ENCODE measurements around the gene GUSB.

Gene GUSB

DNA sequence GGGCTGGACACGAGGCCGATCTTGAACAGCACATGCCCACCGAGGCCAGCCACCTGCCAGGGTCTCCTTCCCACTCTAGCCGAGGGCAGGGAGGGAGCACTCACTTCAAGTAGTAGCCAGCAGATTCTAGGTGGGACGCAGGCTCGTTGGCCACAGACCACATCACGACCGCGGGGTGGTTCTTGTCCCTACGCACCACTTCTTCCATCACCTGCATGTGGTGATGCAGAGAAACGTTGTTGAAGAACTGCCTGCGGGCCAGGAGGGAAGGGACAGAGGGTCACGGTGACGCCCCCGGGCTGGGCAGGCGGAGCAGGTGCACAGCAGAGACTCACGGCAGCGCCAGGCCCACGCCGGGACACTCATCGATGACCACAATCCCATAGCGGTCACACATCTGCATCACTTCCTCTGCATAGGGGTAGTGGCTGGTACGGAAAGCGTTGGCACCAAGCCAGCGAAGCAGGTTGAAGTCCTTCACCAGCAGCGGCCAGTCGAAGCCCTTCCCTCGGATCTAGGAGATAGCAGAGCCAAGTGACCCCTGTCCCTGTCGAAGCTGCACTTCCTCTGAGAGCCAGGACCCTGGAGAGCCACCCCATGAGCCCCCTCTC lies 7.7 kb downstream of the GUSB start:
- TF ChIP-seq, protein P1, sequence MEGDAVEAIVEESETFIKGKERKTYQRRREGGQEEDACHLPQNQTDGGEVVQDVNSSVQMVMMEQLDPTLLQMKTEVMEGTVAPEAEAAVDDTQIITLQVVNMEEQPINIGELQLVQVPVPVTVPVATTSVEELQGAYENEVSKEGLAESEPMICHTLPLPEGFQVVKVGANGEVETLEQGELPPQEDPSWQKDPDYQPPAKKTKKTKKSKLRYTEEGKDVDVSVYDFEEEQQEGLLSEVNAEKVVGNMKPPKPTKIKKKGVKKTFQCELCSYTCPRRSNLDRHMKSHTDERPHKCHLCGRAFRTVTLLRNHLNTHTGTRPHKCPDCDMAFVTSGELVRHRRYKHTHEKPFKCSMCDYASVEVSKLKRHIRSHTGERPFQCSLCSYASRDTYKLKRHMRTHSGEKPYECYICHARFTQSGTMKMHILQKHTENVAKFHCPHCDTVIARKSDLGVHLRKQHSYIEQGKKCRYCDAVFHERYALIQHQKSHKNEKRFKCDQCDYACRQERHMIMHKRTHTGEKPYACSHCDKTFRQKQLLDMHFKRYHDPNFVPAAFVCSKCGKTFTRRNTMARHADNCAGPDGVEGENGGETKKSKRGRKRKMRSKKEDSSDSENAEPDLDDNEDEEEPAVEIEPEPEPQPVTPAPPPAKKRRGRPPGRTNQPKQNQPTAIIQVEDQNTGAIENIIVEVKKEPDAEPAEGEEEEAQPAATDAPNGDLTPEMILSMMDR (IDR thresholded peaks at IDR 0.05; ENCODE audit: poor library complexity, severe bottlenecking) = no peak
- Histone ChIP-seq H3K36me3 (ENCODE audit: low read depth) (peaks cover 84% of the 10 kb centered on the region), H3K27me3 (ENCODE audit: insufficient read depth, poor library complexity, severe bottlenecking) (no peaks in the 10 kb centered on the region), H3K27ac (ENCODE audit: poor library complexity, severe bottlenecking) (no peak overlapping the region), H3K4me1 (ENCODE audit: insufficient read depth, poor library complexity, severe bottlenecking) (no peaks in the 10 kb centered on the region), H3K9me3 (ENCODE audit: severe bottlenecking) (no peaks in the 10 kb centered on the region), H3K4me3 (ENCODE audit: severe bottlenecking) (no peak overlapping the region)
- DNase-seq (ENCODE audit: low spot score) (peak; percentile 58), ATAC-seq (ENCODE audit: low read depth) (no peak)

DNA sequence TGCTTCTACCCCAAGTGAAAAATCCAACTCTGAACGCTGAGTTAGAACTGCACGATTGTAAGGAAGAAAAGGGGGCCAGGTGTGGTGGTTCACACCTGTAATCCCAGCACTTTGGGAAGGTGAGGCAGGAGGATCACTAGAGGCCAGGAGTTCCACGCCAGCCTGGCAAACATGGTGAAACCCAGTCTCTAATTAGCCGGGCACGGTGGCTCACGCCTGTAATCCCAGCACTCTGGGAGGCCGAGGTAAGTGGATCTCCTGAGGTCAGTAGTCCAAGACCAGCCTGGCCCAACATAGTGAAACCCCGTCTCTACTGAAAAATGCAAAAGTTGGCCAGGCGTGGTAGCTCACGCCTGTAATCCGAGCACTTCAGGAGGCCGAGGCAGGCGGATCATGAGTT lies 9.0 kb downstream of the GUSB start:
- no peak for ATAC-seq (ENCODE audit: low read depth)
- Histone ChIP-seq H3K4me1 (ENCODE audit: insufficient read depth, poor library complexity, severe bottlenecking) (no peaks in the 10 kb centered on the region), H3K4me3 (ENCODE audit: severe bottlenecking) (no peak overlapping the region), H3K27ac (ENCODE audit: poor library complexity, severe bottlenecking) (no peak overlapping the region), H3K27me3 (ENCODE audit: insufficient read depth, poor library complexity, severe bottlenecking) (no peaks in the 10 kb centered on the region), H3K9me3 (ENCODE audit: severe bottlenecking) (no peaks in the 10 kb centered on the region), H3K36me3 (ENCODE audit: low read depth) (peaks cover 88% of the 10 kb centered on the region)
- TF ChIP-seq, protein P1 (IDR thresholded peaks at IDR 0.05; ENCODE audit: poor library complexity, severe bottlenecking) = no peak
- no peak for DNase-seq (ENCODE audit: low spot score)

DNA sequence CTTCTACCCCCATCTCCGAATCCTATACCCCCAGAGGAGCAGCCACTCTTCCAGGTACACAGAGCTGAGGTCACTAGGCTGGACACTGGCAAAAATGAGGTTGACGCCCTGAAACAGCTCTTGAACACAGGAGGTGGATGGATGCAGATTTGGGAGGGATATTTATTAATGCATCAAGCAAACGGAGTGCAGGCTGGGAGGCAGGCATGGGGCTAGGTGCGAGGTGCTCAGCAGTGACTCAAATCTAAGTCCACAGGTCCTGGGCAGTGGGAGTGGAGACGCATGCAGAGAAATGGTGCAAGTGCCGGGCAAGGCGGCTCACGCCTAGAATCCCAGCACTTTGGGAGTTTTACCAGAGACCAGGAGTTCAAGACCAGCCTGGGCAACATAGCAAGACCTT lies 11.0 kb downstream of the GUSB start:
- no peak for ATAC-seq (ENCODE audit: low read depth)
- Histone ChIP-seq H3K9me3 (ENCODE audit: severe bottlenecking) (no peaks in the 10 kb centered on the region), H3K36me3 (ENCODE audit: low read depth) (peaks cover 90% of the 10 kb centered on the region), H3K4me3 (ENCODE audit: severe bottlenecking) (no peak overlapping the region), H3K4me1 (ENCODE audit: insufficient read depth, poor library complexity, severe bottlenecking) (no peaks in the 10 kb centered on the region), H3K27ac (ENCODE audit: poor library complexity, severe bottlenecking) (no peak overlapping the region), H3K27me3 (ENCODE audit: insufficient read depth, poor library complexity, severe bottlenecking) (no peaks in the 10 kb centered on the region)
- TF ChIP-seq, protein P1 (IDR thresholded peaks at IDR 0.05; ENCODE audit: poor library complexity, severe bottlenecking) = no peak
- DNase-seq (ENCODE audit: low spot score) = no peak

DNA sequence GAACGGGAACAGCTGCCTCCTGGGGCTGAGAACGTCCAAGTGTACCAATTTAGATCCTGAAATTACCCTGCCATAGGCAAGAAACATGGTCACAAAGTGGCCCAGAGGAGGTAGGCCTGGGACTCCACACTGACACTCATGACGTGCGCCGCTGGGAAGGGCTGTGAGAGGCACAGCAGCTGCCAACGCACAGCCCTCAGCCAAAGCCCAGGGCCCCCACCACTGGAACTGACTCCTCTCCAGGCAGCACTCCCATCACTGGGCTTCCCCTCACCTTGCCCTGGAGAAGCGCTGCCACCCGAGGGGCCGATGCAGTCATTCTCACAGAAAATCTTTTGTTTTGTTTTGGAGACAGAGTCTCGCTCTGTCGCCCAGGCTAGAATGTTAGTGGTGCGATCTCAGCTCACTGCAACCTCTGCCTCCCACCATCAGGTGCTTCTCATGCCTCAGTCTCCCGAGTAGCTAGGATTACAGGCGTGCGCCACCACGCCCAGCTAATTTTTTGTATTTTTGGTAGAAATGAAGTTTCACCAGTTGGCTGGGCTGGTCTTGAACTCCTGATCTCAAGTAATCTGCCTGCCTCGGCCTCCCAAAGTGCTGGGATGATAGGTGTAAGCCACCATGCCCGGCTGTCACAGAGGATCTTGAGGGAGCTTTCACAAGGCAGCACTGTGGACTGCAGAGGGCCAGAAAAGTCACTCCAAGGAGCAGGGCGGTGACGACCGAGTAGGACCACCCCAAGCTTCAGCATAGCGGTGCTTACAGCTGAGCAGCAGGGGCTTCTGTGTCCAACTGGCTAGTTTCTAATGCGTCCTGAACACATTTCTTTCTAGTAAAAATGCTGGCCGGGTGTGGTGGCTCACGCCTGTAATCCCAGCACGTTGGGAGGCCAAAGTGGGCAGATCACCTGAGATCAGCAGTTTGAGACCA lies 13.5 kb downstream of the GUSB start:
- TF ChIP-seq, protein P1 (IDR thresholded peaks at IDR 0.05; ENCODE audit: poor library complexity, severe bottlenecking) = no peak
- no peak overlapping the region for H3K4me3 ChIP-seq (ENCODE audit: severe bottlenecking)
- H3K4me1 ChIP-seq (ENCODE audit: insufficient read depth, poor library complexity, severe bottlenecking) = no peaks in the 10 kb centered on the region
- H3K36me3 ChIP-seq (ENCODE audit: low read depth) = peaks cover 92% of the 10 kb centered on the region
- no peaks in the 10 kb centered on the region for H3K9me3 ChIP-seq (ENCODE audit: severe bottlenecking)
- no peaks in the 10 kb centered on the region for H3K27me3 ChIP-seq (ENCODE audit: insufficient read depth, poor library complexity, severe bottlenecking)
- no peak overlapping the region for H3K27ac ChIP-seq (ENCODE audit: poor library complexity, severe bottlenecking)
- no peak for DNase-seq (ENCODE audit: low spot score)
- no peak for ATAC-seq (ENCODE audit: low read depth)

All from RWPE2 (cell line).